Stimulated activated CD8-positive, alpha-beta memory T cell treated with anti-CD3 and anti-CD28 coated beads, Interleukin-4, amount 100 ng/mL, for 24 hours (primary cell): Measurements from ENCODE around the gene SNAI3.
A peak's percentile ranks its signal among the peaks of the same experiment; 100 is the strongest.

Experiments used
- DNase-seq: peaks from one replicate; pipeline ENCODE4 v3.0.0-alpha.2; 2020; ENCODE audit warnings: low read depth

The SNAI3 gene

GRCh38 chr16:88634141-88634993, 51.9 kb downstream of the SNAI3 start:
- DNase-seq, result peak; percentile 55

DNA sequence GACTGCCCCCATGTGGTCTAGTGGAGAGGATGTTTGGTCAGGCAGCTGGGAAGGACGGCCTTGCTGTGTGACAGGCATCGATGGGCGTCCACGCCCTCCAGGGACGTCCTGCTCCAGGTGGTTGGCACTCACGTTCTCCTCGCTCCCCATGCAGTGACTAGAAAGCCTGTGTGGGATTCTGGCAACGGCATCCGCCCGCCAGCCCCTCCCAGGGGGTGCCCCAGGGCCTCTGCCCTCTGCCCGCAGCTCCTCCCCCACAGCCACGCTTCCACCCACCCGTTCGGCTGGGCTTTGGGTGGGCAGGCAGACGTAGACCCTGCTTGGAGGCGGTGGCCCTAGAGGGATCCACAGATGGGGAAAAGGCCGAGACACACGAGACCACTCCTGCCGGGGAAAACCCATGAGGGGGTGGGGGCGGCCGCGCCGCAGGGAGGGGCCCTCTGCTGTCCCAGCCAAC, 52.6 kb downstream of the SNAI3 start:
- peak; percentile 52 for DNase-seq

DNA sequence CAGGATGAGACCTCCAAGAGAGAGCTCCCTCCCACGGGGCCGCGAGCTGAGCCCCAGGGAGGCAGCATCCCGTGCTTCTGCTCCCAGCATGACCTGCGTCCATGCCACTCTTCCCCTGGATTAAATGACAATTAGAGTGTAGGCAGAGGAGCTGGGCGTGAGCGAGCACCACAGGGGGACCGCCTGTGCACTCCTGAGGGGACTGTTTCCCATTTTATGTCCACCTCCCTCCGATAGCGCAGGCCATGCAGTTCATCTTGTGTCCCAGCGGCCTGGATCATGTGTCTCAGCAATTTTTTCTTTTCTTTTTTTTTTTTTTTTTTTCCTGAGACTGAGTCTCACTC, 53.7 kb downstream of the SNAI3 start:
- no peak for DNase-seq

DNA sequence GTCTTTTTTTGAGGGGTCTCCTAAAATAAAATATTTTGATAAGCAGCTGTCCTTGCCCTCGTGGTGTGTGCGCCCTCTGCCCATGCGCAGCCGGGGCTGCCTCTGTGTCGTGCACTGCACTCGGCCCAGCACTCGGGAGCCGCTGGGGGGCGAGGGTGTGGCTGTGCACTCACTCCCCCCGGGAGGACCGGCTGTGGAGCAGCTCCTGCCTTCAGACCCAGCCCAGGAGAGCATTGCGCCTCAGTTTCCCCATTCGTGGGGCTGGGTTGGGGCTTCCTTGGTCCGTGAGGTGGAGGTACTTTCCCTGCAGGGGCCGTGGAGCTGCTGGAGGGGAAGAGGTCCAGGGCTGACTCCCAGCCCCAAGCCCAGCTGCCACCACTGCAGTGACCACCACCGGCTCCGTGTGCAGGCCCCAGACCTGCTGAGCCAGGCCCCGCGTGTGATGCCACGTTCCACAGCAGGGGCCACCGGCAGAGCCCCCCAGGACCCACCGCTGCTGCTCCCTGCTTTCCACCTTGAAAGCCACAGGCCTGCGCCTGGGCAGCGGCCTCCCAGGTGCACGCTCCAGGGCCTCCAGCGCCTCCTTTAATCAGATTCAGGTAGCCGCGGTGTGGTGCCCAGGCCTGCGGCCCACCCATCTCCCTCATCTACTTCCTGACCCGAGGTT, 54.3 kb downstream of the SNAI3 start:
- no peak for DNase-seq

GRCh38 chr16:88631384-88631783, 54.9 kb downstream of the SNAI3 start:
- no peak for DNase-seq

DNA sequence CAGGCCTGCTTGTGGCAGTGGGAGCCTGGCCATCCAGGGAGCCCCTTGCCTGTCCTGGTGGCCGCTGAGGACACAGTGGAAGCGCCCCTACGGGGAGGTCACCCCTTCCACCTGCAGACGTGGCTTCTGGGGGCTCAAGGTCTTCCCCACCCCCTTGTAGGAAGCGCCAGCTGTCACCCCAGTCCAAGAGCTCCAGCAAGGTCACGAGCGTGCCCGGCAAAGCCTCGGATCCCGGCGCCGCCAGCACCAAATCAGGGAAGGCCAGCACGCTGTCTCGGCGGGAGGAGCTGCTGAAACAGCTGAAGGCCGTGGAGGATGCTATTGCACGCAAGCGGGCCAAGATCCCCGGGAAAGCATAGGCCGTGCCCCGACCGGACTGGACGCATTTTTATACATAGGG, 55.4 kb downstream of the SNAI3 start:
- no peak for DNase-seq

DNA sequence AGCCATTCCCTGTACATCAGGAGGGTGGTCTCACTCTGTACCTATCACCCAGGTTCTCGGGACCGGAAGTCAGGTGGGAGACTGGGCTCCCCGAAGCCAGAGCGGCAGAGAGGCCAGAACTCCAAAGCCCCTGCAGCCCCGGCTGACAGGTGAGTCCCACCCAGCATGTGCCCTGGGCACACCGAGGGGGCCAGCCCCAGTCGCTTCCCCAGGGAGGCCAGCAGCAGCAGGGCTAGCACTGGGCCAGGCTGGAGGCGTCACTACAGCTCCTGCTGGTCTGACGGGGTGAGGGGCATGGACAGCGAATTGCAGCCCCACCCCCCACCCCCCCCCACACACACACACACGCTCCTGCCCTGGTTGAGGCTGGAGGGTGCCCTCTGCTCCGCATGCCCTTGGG, 55.9 kb downstream of the SNAI3 start:
- no peak for DNase-seq

- DNase-seq, result no peak
Measured at GRCh38 chr16:88629835-88630234, 56.5 kb downstream of the SNAI3 start.

DNA sequence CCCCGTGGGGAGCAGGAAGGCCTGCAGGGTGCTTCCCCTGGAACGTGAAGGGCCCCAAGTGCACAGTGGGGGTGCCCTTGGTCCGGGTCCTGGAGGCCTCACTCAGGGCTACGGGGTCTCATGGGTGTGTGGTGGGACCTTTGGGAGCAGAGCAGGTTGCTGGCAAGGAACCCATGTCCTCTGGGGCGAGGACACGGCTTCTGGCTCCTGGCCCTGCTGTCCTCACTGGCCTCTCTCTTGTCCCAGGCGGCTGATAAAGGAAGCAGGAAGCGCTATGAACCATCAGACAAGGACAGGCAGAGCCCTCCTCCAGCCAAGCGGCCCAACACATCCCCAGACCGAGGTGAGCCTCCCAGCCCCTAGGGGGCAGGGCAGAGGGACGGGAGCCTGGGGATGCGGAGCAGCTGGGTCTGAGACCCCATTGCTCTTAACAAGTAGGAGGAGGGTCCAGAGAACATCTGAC, 57.8 kb downstream of the SNAI3 start:
- no peak for DNase-seq
